ENCODE measurements around the gene LUM.

The LUM gene

GRCh38 chr12:91110311-91110924, 876 bp downstream of the LUM start:
- Histone ChIP-seq H3K4me3 (ENCODE audit: low read depth, low read length) (no peak overlapping the region), H3K27me3 (ENCODE audit: control insufficient read depth, insufficient read depth, low read length) (no peaks in the 10 kb centered on the region)

GRCh38 chr12:91109581-91110310, 1.5 kb downstream of the LUM start:
- Histone ChIP-seq H3K4me3 (ENCODE audit: low read depth, low read length) (no peak overlapping the region), H3K27ac (no peak overlapping the region)

More at GRCh38 chr12:91110311-91110924, 876 bp downstream of the LUM start:
- H3K9me3 ChIP-seq (ENCODE audit: control insufficient read depth, low read length) = no peaks in the 10 kb centered on the region
- H3K4me2 ChIP-seq (ENCODE audit: low read length) = no peak overlapping the region
- no peak overlapping the region for H3K27ac ChIP-seq
- H3K9ac ChIP-seq = no peak overlapping the region
- H3K79me2 ChIP-seq = no peaks in the 10 kb centered on the region
- no peak for TF ChIP-seq CTCF (IDR thresholded peaks at IDR 0.05)
- H3K36me3 ChIP-seq (ENCODE audit: control insufficient read depth, insufficient read depth, low read length) = no peaks in the 10 kb centered on the region
- no peak overlapping the region for H2AFZ ChIP-seq
- no peaks in the 10 kb centered on the region for H3K4me1 ChIP-seq

GRCh38 chr12:91109148-91109564, 2.1 kb downstream of the LUM start:
- peak; percentile 79 for TF ChIP-seq CTCF (IDR thresholded peaks at IDR 0.05)
- Histone ChIP-seq H3K27me3 (ENCODE audit: control insufficient read depth, insufficient read depth, low read length) (no peaks in the 10 kb centered on the region), H3K27ac (no peak overlapping the region), H3K9me3 (ENCODE audit: control insufficient read depth, low read length) (no peaks in the 10 kb centered on the region), H3K79me2 (no peaks in the 10 kb centered on the region), H3K4me3 (ENCODE audit: low read depth, low read length) (no peak overlapping the region), H2AFZ (no peak overlapping the region), H3K36me3 (ENCODE audit: control insufficient read depth, insufficient read depth, low read length) (no peaks in the 10 kb centered on the region), H3K4me2 (ENCODE audit: low read length) (no peak overlapping the region), H3K9ac (no peak overlapping the region), H3K4me1 (no peaks in the 10 kb centered on the region)

More at GRCh38 chr12:91109581-91110310, 1.5 kb downstream of the LUM start:
- Histone ChIP-seq H3K9me3 (ENCODE audit: control insufficient read depth, low read length) (no peaks in the 10 kb centered on the region), H3K79me2 (no peaks in the 10 kb centered on the region), H3K4me1 (no peaks in the 10 kb centered on the region), H3K36me3 (ENCODE audit: control insufficient read depth, insufficient read depth, low read length) (no peaks in the 10 kb centered on the region), H3K4me2 (ENCODE audit: low read length) (no peak overlapping the region), H3K27me3 (ENCODE audit: control insufficient read depth, insufficient read depth, low read length) (no peaks in the 10 kb centered on the region), H3K9ac (no peak overlapping the region), H2AFZ (no peak overlapping the region)
- TF ChIP-seq CTCF (IDR thresholded peaks at IDR 0.05) = no peak

- H3K9ac ChIP-seq = no peak overlapping the region
- H3K36me3 ChIP-seq (ENCODE audit: control insufficient read depth, insufficient read depth, low read length) = no peaks in the 10 kb centered on the region
- no peaks in the 10 kb centered on the region for H3K4me1 ChIP-seq
- peak overlapping the region; percentile 55 for H2AFZ ChIP-seq
- no peak for TF ChIP-seq CTCF (IDR thresholded peaks at IDR 0.05)
- H3K27ac ChIP-seq = no peak overlapping the region
- no peak overlapping the region for H3K4me3 ChIP-seq (ENCODE audit: low read depth, low read length)
- no peaks in the 10 kb centered on the region for H3K79me2 ChIP-seq
- H3K27me3 ChIP-seq (ENCODE audit: control insufficient read depth, insufficient read depth, low read length) = no peaks in the 10 kb centered on the region
- no peaks in the 10 kb centered on the region for H3K9me3 ChIP-seq (ENCODE audit: control insufficient read depth, low read length)
- no peak overlapping the region for H3K4me2 ChIP-seq (ENCODE audit: low read length)
Observed at GRCh38 chr12:91108196-91108755, 3.0 kb downstream of the LUM start.
